ENCODE measurements around the gene S100A4. TPM values are rescaled to one million over a fixed set of nuclear protein-coding genes. Genes with fewer than 3 reads are reported as not detected.

Gene S100A4
- total and polyA plus RNA-seq, 7 donors = 27.0 to 155 (median 54.7) TPM

GRCh38 chr1:153535242-153536011, 10.2 kb downstream of the S100A4 start, which contains the start of gene S100A6:
S100A6 (minus strand) TSS chr1:153535991; CDS start chr1:153535339, 652 bp downstream.
- 14 to 26% (median 17%) methylated on average over 15 to 18 of the region's 18 CpGs for WGBS, 3 donors
- Histone ChIP-seq H3K27ac (peak within 1 kb of the TSS; percentile 75), H3K4me3 (peak within 1 kb of the TSS; percentile 77), H3K27me3 (ENCODE audit: insufficient read depth in 3 of 3, low read length in 2 of 3) (peaks cover 0 to 12% (median 0%) of the 10 kb centered on the region in 3 donors), H3K9me3 (no peaks in the 10 kb centered on the region), H3K4me1 (peaks cover 12% of the 10 kb centered on the region), H3K36me3 (ENCODE audit: insufficient read depth in 1 of 2, low read depth in 1 of 2) (no peaks in the 10 kb centered on the region)
- intact Hi-C loops (cut with DNase I) = no loop called here
- DNase-seq (peak; percentile 72 to 78), ATAC-seq (peak; percentile 31 to 54 (median 42))
- no peak for TF ChIP-seq CTCF (IDR thresholded peaks at IDR 0.05)

- no peak for TF ChIP-seq CTCF (IDR thresholded peaks at IDR 0.05)
- Histone ChIP-seq H3K27me3 (ENCODE audit: insufficient read depth in 3 of 3, low read length in 2 of 3) (peaks cover 0 to 12% (median 0%) of the 10 kb centered on the region in 3 donors), H3K27ac (peak overlapping the region; percentile 75), H3K9me3 (no peaks in the 10 kb centered on the region), H3K4me1 (peaks cover 12% of the 10 kb centered on the region), H3K36me3 (ENCODE audit: insufficient read depth in 1 of 2, low read depth in 1 of 2) (no peaks in the 10 kb centered on the region), H3K4me3 (peak overlapping the region; percentile 77)
- intact Hi-C loops (cut with DNase I) = no loop called here
- DNase-seq (no peak), ATAC-seq (no peak)
- WGBS, 3 donors = 62 to 84% (median 69%) methylated on average over 3 of the region's 3 CpGs
These were observed 10.7 kb downstream of the S100A4 start for GRCh38 chr1:153534925-153535241.

GRCh38 chr1:153534226-153534924, 11.2 kb downstream of the S100A4 start:
- peak in 2 of 4 donors; percentile 15 to 19 for ATAC-seq
- peak in 1 of 2 donors; percentile 31 for DNase-seq

GRCh38 chr1:153533689-153534201, 11.9 kb downstream of the S100A4 start:
- peak; percentile 74 for DNase-seq
- Histone ChIP-seq H3K36me3 (ENCODE audit: insufficient read depth in 1 of 2, low read depth in 1 of 2) (no peaks in the 10 kb centered on the region), H3K9me3 (no peaks in the 10 kb centered on the region), H3K27me3 (ENCODE audit: insufficient read depth in 3 of 3, low read length in 2 of 3) (peaks cover 0 to 12% (median 0%) of the 10 kb centered on the region in 3 donors), H3K4me3 (peak overlapping the region; percentile 77), H3K27ac (peak overlapping the region; percentile 46), H3K4me1 (peaks cover 12% of the 10 kb centered on the region)
- intact Hi-C loops (cut with DNase I) = loop anchor here (1.0 to 2.0 kb wide), 2 partner anchors 35 kb away; no protein-coding TSS in a partner anchor
- WGBS, 3 donors = 32 to 48% (median 36%) methylated on average over 13 of the region's 13 CpGs
- no peak for TF ChIP-seq CTCF (IDR thresholded peaks at IDR 0.05)
- peak; percentile 23 to 59 (median 40) for ATAC-seq

More at GRCh38 chr1:153534226-153534924, 11.2 kb downstream of the S100A4 start:
- Histone ChIP-seq H3K4me3 (peak overlapping the region; percentile 77), H3K36me3 (ENCODE audit: insufficient read depth in 1 of 2, low read depth in 1 of 2) (no peaks in the 10 kb centered on the region), H3K27me3 (ENCODE audit: insufficient read depth in 3 of 3, low read length in 2 of 3) (peaks cover 0 to 12% (median 0%) of the 10 kb centered on the region in 3 donors), H3K9me3 (no peaks in the 10 kb centered on the region), H3K4me1 (peaks cover 12% of the 10 kb centered on the region), H3K27ac (peak overlapping the region; percentile 75)
- 55 to 69% (median 64%) methylated on average over 7 of the region's 7 CpGs for WGBS, 3 donors
- intact Hi-C loops (cut with DNase I) = no loop called here
- no peak for TF ChIP-seq CTCF (IDR thresholded peaks at IDR 0.05)
